ENCODE data around the gene OR52E1.

OR52E1 gene

DNA sequence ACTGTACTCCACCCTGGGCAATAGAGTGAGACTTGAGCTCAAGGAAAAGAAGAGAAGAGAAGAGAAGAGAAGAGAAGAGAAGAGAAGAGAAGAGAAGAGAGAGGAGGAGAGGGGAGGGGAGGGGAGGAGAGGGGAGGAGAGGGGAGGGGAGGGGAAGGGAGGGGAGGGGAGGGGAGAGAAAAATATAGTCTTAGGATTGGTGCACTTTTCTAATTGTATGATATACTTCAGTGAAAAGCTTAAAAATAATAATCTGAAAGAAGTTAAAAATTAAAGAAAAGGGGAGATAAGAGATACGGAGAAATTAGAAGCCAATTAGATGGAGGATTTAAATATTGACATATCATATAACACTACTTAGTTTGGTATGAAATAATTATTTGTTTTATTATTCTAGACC is 49.5 kb downstream of the OR52E1 start:
- DNase-seq: no peak
